HG03432 (cell line): Measurements from ENCODE around the gene MAIP1.

ENCODE experiments used
- ATAC-seq: cut with Tn5 transposase; IDR thresholded peaks from one replicate; pipeline ENCODE4 v1.9.1; 2021; ENCODE audit warnings: mild to moderate bottlenecking, moderate library complexity; ENCODE audit not compliant: unreplicated experiment

MAIP1 gene

DNA sequence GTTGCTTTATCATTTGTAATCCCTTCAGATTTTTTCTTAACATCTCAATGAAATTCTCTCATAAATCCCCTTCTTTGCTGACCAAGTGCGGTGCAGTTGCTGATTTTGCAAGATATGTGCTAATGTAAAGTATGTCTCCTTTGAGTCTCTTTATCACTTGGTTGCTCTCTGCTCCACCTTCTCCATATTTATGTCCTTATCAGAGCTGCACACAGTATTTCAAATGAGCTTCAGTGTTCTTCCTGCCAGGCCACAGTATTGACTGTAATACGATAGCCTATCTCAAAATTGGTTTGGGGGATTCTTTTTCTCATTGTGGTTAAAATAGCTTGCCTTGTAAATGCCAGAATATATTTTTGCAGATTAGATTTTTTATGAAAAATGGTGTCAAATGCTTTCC, 32.2 kb downstream of the MAIP1 start:
- no peak for ATAC-seq

DNA sequence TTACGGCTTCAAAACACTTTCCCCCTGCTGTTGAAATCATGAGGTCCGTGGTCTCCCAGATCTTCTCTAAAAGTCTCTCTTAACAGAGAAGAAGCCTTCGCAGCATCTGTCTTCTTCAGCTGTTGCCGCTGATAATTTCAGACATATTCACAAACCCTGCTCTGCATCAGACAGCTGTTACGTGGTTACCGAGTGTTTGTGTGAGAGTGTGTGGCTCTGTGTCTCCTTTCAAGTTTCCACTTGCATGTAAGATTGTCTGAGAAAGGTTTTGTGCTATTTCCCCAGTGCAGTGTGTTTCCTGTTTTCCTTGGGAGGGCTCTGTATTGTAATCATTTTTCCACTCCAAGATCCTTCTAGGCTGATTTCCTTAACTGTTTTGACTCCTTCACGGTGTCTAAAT, 32.8 kb downstream of the MAIP1 start:
- no peak for ATAC-seq

DNA sequence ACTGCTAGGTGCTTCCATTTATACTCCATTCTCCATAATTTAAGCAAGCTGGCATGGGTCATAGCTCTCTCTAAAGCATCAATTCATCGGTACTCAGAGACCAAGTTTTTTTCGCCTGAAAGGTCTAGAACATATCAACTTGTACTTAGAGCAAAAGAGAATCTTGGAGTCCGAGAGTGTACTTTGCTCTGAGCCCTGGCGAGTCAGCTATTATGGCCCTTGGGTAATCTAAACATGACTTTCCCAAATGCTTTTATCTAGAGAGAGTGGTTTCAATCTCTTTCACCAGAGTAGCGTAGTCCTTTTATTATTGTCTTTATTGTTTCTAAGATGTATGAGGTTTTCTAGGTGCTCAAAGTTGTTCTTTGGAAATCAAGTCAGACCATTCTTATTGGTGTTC, 34.4 kb downstream of the MAIP1 start:
- ATAC-seq: no peak

DNA sequence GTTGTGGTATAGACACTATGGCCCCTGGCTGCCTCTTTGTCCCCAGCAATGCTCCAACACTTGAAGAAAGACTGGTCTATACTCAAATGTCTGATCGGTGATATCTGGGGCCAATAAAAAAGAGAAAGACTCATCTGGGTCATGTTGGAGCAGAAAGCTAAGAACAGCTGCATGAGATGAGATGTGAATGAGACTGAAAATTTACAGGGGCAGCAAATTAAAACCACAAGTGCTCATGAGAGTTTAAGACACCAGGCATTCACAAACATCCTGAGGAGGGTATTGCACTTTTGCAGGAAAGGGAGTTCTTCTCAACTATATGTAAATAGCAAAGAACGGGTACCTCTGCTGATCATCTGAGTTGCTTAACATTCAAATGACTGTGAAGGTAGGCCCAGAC, 36.3 kb downstream of the MAIP1 start:
- no peak for ATAC-seq

DNA sequence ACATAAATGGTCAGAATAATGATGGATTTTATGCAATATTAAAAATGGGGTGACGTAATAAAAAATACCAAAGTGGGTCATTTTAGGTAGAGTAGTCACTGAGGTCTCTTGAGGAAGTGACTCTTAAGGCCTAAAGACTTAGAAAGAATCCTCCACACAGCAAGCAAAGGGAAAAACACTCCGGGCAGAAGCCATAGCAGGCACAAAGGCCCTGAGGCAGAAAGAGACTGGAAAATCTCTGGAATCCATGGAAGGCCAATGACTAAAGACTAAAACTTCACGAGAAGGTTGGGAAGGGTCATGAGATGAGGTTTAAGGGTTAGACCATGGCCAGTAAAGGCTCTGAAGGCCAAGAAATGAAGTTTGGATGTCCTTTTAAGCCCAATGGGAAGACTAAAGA, 36.9 kb downstream of the MAIP1 start:
- no peak for ATAC-seq

DNA sequence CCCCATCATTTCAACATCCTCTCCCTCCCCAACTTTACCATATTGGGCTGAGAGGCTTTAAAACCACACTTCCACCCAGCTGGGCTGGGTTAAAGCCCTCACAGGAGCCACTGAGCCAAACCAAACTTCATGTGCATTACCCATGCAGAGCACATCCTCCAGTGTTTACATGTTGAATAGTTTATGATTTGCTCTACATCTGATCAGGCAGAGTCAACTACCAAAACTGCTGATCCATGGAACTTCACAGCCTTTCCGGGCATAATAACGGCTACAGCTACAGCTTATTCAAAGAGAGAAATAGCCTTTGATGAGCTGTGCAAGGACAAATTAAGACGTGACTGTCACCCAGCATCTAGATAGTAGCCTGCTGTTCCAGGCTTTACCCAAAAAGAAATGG, 39.0 kb downstream of the MAIP1 start:
- no peak for ATAC-seq

DNA sequence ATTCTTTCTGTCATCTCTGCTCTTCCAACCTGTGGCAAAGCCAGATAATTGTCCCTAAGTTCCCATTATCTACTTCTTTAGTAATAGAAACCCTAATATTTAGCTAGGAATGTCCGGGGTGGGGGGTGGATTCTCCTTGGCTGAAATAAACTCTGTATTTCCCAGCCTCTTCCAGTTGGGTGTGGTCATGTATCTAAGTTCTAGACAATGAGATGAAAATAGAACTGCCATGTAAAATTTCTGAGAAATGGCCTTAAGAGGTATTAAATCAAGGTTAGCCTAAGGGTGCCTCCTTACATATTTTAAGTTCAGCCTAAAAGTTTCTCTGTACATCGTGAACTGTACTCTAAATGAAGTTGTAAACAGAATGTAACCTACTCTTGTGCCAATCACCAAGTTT, 39.5 kb downstream of the MAIP1 start:
- ATAC-seq: no peak

DNA sequence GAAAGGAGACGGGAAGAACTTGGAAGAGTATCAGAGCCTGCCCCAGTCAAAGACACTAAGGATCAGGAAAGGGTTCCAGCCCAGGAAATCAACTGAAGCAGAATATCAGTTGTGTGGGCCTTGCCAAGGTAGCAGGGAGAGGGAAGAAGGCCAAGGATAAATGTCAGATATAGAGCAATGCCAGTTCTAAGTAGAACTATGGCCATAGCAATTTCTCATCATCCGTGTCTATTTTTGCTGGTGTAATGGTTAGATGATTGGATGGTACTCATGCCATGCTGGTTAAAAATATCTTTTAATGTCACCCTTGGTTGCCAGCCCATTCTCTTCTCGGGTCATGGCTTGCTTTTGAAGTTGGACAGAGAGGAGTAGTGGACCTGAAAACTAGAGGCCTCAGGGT, 41.9 kb downstream of the MAIP1 start:
- ATAC-seq: no peak

DNA sequence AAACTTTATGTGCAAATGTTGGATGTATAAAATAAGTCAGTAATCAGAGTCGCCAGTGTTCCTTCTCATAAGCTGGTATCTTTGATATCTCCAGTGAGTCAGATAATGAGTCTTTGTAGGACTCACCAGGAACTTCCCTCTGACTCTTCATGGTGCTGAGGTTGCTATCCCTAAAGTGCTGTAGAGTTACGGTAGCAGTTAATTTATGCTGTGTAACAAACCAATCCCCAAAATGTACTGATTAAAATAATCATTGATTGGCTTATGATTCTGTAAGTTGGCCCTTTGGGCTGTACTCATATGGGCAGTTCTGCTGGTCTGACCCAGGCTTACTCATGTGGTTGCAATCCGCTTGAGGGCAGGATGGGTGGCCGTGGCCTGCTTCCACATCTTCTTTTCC, 43.8 kb downstream of the MAIP1 start:
- ATAC-seq: no peak

DNA sequence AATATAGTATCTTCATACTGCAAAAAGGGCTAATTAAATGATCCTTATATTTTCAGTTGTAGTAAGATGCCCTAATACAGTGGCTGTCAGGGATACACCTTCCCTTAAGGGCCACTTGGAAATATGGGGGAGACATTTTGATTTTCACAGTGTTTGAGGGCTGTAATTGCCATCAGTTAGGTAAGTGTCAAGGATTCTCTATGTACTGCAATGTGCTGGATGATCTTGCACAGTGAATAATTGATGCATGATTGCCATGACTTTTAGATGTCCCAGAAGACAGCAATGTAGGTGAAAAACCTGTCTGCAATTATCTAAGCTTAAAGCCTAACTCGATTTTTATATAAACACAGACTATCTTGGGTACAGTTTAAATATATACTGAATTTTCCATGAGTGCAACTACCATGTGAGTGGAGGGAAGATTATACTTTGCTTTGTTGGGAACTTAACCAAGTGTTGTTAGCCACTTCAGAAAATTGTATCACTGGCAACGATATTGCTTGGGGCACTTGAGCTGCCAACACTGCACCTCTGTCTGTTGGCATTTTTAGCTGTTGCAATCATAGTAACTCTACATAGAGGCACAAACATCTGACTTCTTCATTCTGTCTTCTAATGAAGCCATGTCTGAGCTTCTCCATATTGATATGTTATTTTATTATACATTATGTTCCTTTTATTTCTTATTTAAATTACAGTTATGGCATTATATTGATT, 45.2 kb downstream of the MAIP1 start:
- no peak for ATAC-seq

DNA sequence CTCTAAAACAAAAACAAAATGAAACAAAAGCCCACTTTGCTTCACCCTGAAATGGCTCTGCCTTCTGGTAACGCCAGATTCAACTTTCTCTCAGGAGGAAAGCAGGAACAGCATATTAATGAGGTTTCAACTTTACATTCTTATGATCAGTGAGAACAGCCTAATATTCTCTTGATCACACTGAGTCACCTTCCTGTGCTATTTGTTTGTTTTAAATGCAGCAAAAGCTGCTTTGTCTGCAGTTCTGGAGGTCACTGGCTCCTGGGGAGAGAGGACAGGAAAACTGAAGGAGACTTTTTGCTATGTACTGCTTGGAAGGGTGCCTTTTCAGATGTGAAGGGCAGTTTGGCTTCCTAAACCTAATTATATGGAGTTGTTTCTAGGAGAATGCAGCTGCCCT, 48.1 kb downstream of the MAIP1 start:
- ATAC-seq: no peak

DNA sequence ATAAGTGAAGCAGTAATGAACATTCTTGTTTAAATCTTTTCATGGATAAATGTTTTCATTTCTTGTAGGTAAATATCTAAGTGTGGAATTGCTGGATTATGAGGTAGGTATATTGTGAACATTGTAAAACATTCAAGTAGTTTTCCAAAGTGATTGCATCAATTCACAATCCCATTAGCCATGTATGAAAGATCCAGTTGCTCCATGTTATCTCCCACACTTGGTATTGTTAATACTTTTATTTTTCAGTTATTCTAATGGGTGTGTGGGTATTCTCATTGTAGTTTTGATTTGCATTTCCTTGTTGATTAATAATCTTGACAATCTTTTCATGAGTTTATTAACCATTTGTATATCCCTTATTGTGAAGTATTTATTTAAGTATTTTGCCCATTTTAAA, 50.3 kb downstream of the MAIP1 start:
- no peak for ATAC-seq

DNA sequence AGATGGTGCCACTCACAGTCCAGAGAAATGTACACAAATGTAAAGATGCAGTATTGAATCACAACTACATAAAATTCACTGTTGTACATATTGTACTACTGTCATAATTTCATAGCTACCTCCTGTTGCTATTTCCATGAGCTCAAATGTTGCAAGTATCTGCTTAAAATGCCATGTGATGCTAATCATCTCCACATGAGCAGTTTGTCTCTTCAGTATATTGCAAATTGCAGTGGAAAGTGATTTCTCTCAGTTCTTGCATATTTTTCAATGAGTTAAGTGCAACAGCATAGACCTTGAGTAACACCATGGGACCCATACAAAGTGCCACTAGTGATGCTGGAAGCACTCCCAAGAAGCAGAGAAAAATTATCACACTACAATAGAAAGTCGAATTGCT, 51.9 kb downstream of the MAIP1 start:
- no peak for ATAC-seq

DNA sequence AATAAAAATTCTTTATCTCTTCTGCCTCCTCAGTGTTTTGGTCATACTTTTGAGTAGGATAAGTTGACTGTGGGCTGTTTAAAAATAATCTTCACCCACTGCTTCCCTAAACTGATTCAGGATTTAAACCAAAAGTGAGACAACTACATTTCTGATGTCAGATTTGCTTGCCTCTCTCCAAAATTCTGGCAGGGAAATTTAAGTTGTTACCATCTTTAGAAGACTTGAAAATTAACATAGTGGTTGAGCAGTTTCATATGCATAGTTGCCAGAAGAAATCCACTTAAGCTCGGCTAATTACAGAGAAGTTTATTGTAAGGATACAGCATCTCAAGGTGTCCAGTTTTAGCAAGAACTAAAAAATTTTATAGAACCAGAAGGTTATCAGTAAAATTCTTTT, 57.0 kb downstream of the MAIP1 start:
- ATAC-seq: no peak
